Caco-2 (cell line): Measurements from ENCODE around the gene ABCC4. TPM values are rescaled to one million over a fixed set of nuclear protein-coding genes. Genes with fewer than 3 reads are reported as not detected.

ENCODE experiments used
- BruUV-seq: library from RNA; stranded (reverse); fragments of 400-500 nt; replicated peaks from 2 replicates; lab custom pipeline; 2021; lab: Mats Ljungman, UMichigan
- CTCF ChIA-PET: fragments of 300-600 bp; sonication (Branson Sonifier 250); formaldehyde crosslinking; loops from one replicate; lab custom pipeline; 2022; ENCODE audit warnings: antibody characterized with exemption; lab: Charles Lee
- POLR2A ChIA-PET: fragments of 300-600 bp; sonication (Branson Sonifier 250); formaldehyde crosslinking; loops from one replicate; lab custom pipeline; 2022; ENCODE audit warnings: antibody characterized with exemption; lab: Charles Lee
- DNase-seq, 2 experiments: peaks; one replicate each; pipeline versions ENCODE4 v3.0.0 to v3.0.0-alpha.2; 2020 to 2022
- H3K27me3 ChIP-seq: replicated peaks from 2 replicates; pipeline ENCODE4 v1.6.0; 2011; ENCODE audit warnings: low read length; ENCODE audit not compliant: control insufficient read depth, insufficient read depth
- H3K36me3 ChIP-seq: 2 replicates; pipeline ENCODE4 v1.5.1; 2011; ENCODE audit warnings: low read length; ENCODE audit not compliant: control insufficient read depth, insufficient read depth
- H3K4me1 ChIP-seq: fragments of 250-450 bp; sonication (Bioruptor Pico); 2 replicates; pipeline ENCODE4 v1.5.1; 2020; ENCODE audit warnings: mild to moderate bottlenecking
- H3K4me3 ChIP-seq: 2 replicates; pipeline ENCODE4 v1.5.1; 2011; ENCODE audit warnings: low read depth, mild to moderate bottlenecking, control low read depth, low read length
- H3K9me3 ChIP-seq: fragments of 250-450 bp; sonication (Bioruptor Pico); 2 replicates; pipeline ENCODE4 v1.5.1; 2020; ENCODE audit warnings: mild to moderate bottlenecking, moderate library complexity
- H3K27ac Mint-ChIP-seq: one replicate; pipeline ENCODE4 v1.8.0; 2022; ENCODE audit warnings: mixed read lengths; ENCODE audit not compliant: unreplicated experiment
- H3K27me3 Mint-ChIP-seq: one replicate; pipeline ENCODE4 v1.8.0; 2022; ENCODE audit warnings: mixed read lengths; ENCODE audit not compliant: insufficient read depth, unreplicated experiment
- H3K36me3 Mint-ChIP-seq: one replicate; pipeline ENCODE4 v1.8.0; 2022; ENCODE audit warnings: mild to moderate bottlenecking, mixed read lengths; ENCODE audit not compliant: insufficient read depth, unreplicated experiment
- H3K4me1 Mint-ChIP-seq: one replicate; pipeline ENCODE4 v1.8.0; 2022; ENCODE audit warnings: low read depth, mixed read lengths; ENCODE audit not compliant: unreplicated experiment
- H3K4me3 Mint-ChIP-seq: one replicate; pipeline ENCODE4 v1.8.0; 2022; ENCODE audit warnings: mild to moderate bottlenecking, moderate library complexity, mixed read lengths; ENCODE audit not compliant: unreplicated experiment
- H3K9me3 Mint-ChIP-seq: one replicate; pipeline ENCODE4 v1.8.0; 2022; ENCODE audit warnings: mixed read lengths; ENCODE audit not compliant: unreplicated experiment
- intact Hi-C: fragments of 100-400 bp; cut with micrococcal nuclease; formaldehyde crosslinking; loops from one replicate; pipeline ENCODE4 v1.10.0; 2022; ENCODE audit not compliant: unreplicated experiment
- total RNA-seq: library from RNA; stranded (reverse); gene quantifications from 2 replicates; pipeline ENCODE4 v1.2.3, GENCODE V29; 2022
- TF ChIP-seq, protein P1 (sequence below), 2 experiments: fragments of 200-600 bp in 1 of 2; IDR thresholded peaks; 1 replicate in 1 of 2; 2 replicates in 1 of 2; pipeline versions ENCODE4 v1.5.1 to v1.8.0; 2011 to 2022; ENCODE audit warnings: antibody characterized with exemption in 1 of 2, control low read depth in 1 of 2, inconsistent platforms in 1 of 2, low read depth in 1 of 2, low read length in 1 of 2, mild to moderate bottlenecking in 1 of 2, moderate library complexity in 1 of 2; ENCODE audit not compliant: insufficient read depth in 1 of 2, severe bottlenecking in 1 of 2, unreplicated experiment in 1 of 2

The ABCC4 gene
- total RNA-seq, 1 experiment from 2014 or later: 51.9 TPM

DNA sequence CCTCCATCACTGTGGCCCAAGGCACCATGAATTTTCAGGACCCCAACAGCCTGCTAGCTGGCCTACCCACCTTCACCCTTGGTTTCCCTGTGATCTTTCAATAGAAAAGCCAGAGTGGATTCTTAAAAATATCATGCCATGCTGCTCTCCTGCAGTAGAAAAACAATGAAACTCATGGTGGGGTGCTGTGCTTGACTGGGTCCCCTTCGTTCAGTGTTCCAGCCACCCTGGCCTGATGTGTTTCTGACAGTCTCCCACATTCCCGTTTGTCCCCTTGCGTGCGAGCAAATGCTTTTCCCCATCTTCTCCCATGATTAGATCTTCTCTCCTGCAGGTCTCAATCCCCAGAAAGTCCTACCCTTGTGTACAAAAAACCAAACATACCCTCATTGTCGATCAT is 43.2 kb downstream of the ABCC4 start:
- H3K9me3 ChIP-seq: peaks cover 9% of the 10 kb centered on the region
- Mint-ChIP-seq H3K36me3 (peaks cover 64% of the 10 kb centered on the region), H3K4me1 (peaks cover 45% of the 10 kb centered on the region), H3K27me3 (no peaks in the 10 kb centered on the region), H3K27ac (peak overlapping the region; percentile 93), H3K4me3 (peak overlapping the region; percentile 50), H3K9me3 (peaks cover 9% of the 10 kb centered on the region)
- H3K4me1 ChIP-seq: peaks cover 87% of the 10 kb centered on the region
- no peaks in the 10 kb centered on the region; the same call in 1 of the 2 replicates for H3K36me3 ChIP-seq
- H3K27me3 ChIP-seq: no peaks in the 10 kb centered on the region
- BruUV-seq: TSS peak; percentile 41
- H3K4me3 ChIP-seq: no peak overlapping the region
- ChIA-PET CTCF (no interaction called here), POLR2A (no interaction called here)
- TF ChIP-seq, protein P1, sequence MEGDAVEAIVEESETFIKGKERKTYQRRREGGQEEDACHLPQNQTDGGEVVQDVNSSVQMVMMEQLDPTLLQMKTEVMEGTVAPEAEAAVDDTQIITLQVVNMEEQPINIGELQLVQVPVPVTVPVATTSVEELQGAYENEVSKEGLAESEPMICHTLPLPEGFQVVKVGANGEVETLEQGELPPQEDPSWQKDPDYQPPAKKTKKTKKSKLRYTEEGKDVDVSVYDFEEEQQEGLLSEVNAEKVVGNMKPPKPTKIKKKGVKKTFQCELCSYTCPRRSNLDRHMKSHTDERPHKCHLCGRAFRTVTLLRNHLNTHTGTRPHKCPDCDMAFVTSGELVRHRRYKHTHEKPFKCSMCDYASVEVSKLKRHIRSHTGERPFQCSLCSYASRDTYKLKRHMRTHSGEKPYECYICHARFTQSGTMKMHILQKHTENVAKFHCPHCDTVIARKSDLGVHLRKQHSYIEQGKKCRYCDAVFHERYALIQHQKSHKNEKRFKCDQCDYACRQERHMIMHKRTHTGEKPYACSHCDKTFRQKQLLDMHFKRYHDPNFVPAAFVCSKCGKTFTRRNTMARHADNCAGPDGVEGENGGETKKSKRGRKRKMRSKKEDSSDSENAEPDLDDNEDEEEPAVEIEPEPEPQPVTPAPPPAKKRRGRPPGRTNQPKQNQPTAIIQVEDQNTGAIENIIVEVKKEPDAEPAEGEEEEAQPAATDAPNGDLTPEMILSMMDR (IDR thresholded peaks at IDR 0.05; ENCODE audit: insufficient read depth in 1 of 2, low read depth in 1 of 2, low read length in 1 of 2, severe bottlenecking in 1 of 2, unreplicated experiment in 1 of 2): no peak
- intact Hi-C loops: loop anchor here (1.0 to 2.0 kb wide), 2 partner anchors 10 to 43 kb away; partner anchors contain the start of gene ABCC4
- DNase-seq: no peak

DNA sequence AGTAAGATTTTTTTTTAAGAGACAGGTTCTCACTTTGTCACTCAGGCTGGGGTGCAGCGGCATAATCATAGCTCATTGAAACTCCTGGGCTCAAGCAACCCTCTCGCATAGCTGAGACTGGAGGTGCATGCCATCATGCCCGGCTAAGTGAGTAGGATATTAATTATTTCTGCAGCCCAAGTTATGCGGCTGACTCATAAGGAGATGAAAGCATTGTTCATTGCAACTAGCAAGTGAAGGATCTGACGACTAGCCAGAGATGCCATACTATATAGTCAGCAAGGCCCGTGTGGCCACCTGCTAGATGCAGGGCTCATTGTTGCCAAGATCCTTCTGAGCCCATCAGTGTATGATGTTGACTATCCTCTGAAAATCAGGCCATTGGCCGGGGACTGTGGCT is 45.2 kb downstream of the ABCC4 start:
- peaks cover 9% of the 10 kb centered on the region for H3K9me3 Mint-ChIP-seq
- TF ChIP-seq, protein P1 (IDR thresholded peaks at IDR 0.05; ENCODE audit: insufficient read depth in 1 of 2, low read depth in 1 of 2, low read length in 1 of 2, severe bottlenecking in 1 of 2, unreplicated experiment in 1 of 2): no peak
- H3K27me3 Mint-ChIP-seq: no peaks in the 10 kb centered on the region
- H3K27ac Mint-ChIP-seq: peak overlapping the region; percentile 88
- Histone ChIP-seq H3K9me3 (peaks cover 9% of the 10 kb centered on the region), H3K36me3 (no peaks in the 10 kb centered on the region; the same call in 1 of the 2 replicates), H3K27me3 (no peaks in the 10 kb centered on the region), H3K4me1 (peaks cover 85% of the 10 kb centered on the region), H3K4me3 (no peak overlapping the region)
- peak in 1 of 2 experiments; percentile 47 for DNase-seq
- peaks cover 66% of the 10 kb centered on the region for H3K36me3 Mint-ChIP-seq
- ChIA-PET CTCF (no interaction called here), POLR2A (no interaction called here)
- intact Hi-C loops: no loop called here
- H3K4me3 Mint-ChIP-seq: no peak overlapping the region
- BruUV-seq: no TSS peak
- peaks cover 51% of the 10 kb centered on the region for H3K4me1 Mint-ChIP-seq

DNA sequence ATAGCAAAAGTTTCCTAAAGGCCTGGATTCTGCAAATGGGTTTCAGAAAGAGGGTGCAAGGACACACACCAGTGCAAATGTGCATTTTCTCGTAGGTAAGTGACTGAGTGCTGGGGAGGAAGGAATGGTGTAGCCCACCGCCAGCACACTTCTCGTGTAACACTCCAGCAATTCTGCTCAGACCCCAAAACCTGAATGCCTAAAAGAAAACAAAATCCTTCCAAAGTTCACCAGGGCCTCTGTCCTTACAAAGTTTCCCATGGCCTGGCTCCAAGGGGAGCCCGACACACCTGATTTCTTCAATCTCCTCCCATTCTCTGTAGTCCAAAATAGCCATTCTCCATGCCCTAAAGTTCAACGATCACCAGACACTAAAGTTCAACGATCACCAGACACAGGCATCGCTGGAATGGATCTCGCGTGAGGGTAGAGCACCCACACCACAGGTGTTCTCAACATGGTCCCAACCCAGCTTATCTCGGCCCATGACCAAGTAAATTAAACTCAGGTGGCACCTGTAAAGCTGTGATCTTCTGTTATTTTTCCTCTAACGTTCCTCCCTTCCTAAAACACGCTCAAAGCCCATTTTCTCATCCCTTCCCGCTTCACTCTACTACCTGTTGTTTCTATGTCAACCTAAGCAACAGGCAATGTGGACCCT is 46.0 kb downstream of the ABCC4 start:
- no peaks in the 10 kb centered on the region for H3K27me3 Mint-ChIP-seq
- H3K27me3 ChIP-seq: no peaks in the 10 kb centered on the region
- intact Hi-C loops: no loop called here
- peaks cover 42% of the 10 kb centered on the region for H3K4me1 Mint-ChIP-seq
- peaks cover 9% of the 10 kb centered on the region for H3K9me3 Mint-ChIP-seq
- H3K4me3 Mint-ChIP-seq: no peak overlapping the region
- TF ChIP-seq, protein P1 (IDR thresholded peaks at IDR 0.05; ENCODE audit: insufficient read depth in 1 of 2, low read depth in 1 of 2, low read length in 1 of 2, severe bottlenecking in 1 of 2, unreplicated experiment in 1 of 2): no peak
- H3K4me1 ChIP-seq: peaks cover 77% of the 10 kb centered on the region
- H3K36me3 Mint-ChIP-seq: peaks cover 57% of the 10 kb centered on the region
- BruUV-seq: no TSS peak
- no peak for DNase-seq
- peaks cover 9% of the 10 kb centered on the region for H3K9me3 ChIP-seq
- CTCF ChIA-PET: no interaction called here
- POLR2A ChIA-PET: no interaction called here
- H3K36me3 ChIP-seq: no peaks in the 10 kb centered on the region; the same call in 1 of the 2 replicates
- peak overlapping the region; percentile 88 for H3K27ac Mint-ChIP-seq
- no peak overlapping the region for H3K4me3 ChIP-seq
